ENCODE results near the gene SLC35F4.
"Not testable (repeated sequence)": the region's sequence is repeated elsewhere in the genome, so short reads cannot be mapped to it uniquely, and the experiment has no call there.

The SLC35F4 gene

GRCh38 chr14:57865403-57866198 lies at the start of gene SLC35F4:
SLC35F4 (minus strand) TSS chr14:57866092.
- DNase-seq (ENCODE audit: low read depth), result no peak

- DNase-seq (ENCODE audit: low read depth), result no peak
Observed at GRCh38 chr14:57909626-57910025, 43.7 kb upstream of the SLC35F4 start.

- no peak for DNase-seq (ENCODE audit: low read depth)
Observed at GRCh38 chr14:57903954-57904353, 38.1 kb upstream of the SLC35F4 start.

GRCh38 chr14:57898837-57899572 lies 33.1 kb upstream of the SLC35F4 start:
- no peak for DNase-seq (ENCODE audit: low read depth)

GRCh38 chr14:57897144-57897748 lies 31.4 kb upstream of the SLC35F4 start:
- no peak for DNase-seq (ENCODE audit: low read depth)

- no peak for DNase-seq (ENCODE audit: low read depth)
Observed at GRCh38 chr14:57889245-57889644, 23.4 kb upstream of the SLC35F4 start.

GRCh38 chr14:57884175-57884574 lies 18.3 kb upstream of the SLC35F4 start:
- DNase-seq (ENCODE audit: low read depth), result no peak

- no peak for DNase-seq (ENCODE audit: low read depth)
Observed at GRCh38 chr14:57883061-57883460, 17.2 kb upstream of the SLC35F4 start.

GRCh38 chr14:57879516-57879915 lies 13.6 kb upstream of the SLC35F4 start:
- no peak for DNase-seq (ENCODE audit: low read depth)

GRCh38 chr14:57875985-57876384 lies 10.1 kb upstream of the SLC35F4 start:
- no peak for DNase-seq (ENCODE audit: low read depth)

- no peak for DNase-seq (ENCODE audit: low read depth)
Observed at GRCh38 chr14:57875296-57875695, 9.4 kb upstream of the SLC35F4 start.

GRCh38 chr14:57871459-57872080 lies 5.7 kb upstream of the SLC35F4 start:
- DNase-seq (ENCODE audit: low read depth), result no peak

GRCh38 chr14:57870686-57871457 lies 5.0 kb upstream of the SLC35F4 start:
- no peak for DNase-seq (ENCODE audit: low read depth)

GRCh38 chr14:57869617-57870016 lies 3.7 kb upstream of the SLC35F4 start:
- DNase-seq (ENCODE audit: low read depth), result no peak

- DNase-seq (ENCODE audit: low read depth), result no peak
Observed at GRCh38 chr14:57866199-57866705, 360 bp upstream of the SLC35F4 start.

GRCh38 chr14:57865066-57865402 lies 858 bp downstream of the SLC35F4 start:
- DNase-seq (ENCODE audit: low read depth), result no peak

GRCh38 chr14:57864659-57865058 lies 1.2 kb downstream of the SLC35F4 start:
- no peak for DNase-seq (ENCODE audit: low read depth)

- no peak for DNase-seq (ENCODE audit: low read depth)
Observed at GRCh38 chr14:57863471-57863870, 2.4 kb downstream of the SLC35F4 start.

- DNase-seq (ENCODE audit: low read depth), result not testable (repeated sequence)
Observed at GRCh38 chr14:57855666-57856065, 10.2 kb downstream of the SLC35F4 start.

- no peak for DNase-seq (ENCODE audit: low read depth)
Observed at GRCh38 chr14:57854571-57854970, 11.3 kb downstream of the SLC35F4 start.

- DNase-seq (ENCODE audit: low read depth), result no peak
Observed at GRCh38 chr14:57851354-57851753, 14.5 kb downstream of the SLC35F4 start.

GRCh38 chr14:57848786-57849185 lies 17.1 kb downstream of the SLC35F4 start:
- DNase-seq (ENCODE audit: low read depth), result no peak
